Suprapubic skin (tissue), 4 donors: Measurements from ENCODE around the gene GPRIN1. TPM values are rescaled to one million over a fixed set of nuclear protein-coding genes. Genes with fewer than 3 reads are reported as not detected.

Experiments used
- DNase-seq, 2 donors: peaks; one replicate each; pipeline ENCODE4 v3.0.0-alpha.2; 2019; ENCODE audit warnings: low spot score in 2 of 2
- H3K27ac ChIP-seq: fragments of 200-600 bp; sonication (generic); one replicate; pipeline ENCODE4 v1.5.1; 2019
- H3K27me3 ChIP-seq: fragments of 200-600 bp; sonication (generic); one replicate; pipeline ENCODE4 v1.5.1; 2019
- H3K36me3 ChIP-seq: fragments of 200-600 bp; sonication (generic); one replicate; pipeline ENCODE4 v1.5.1; 2019
- H3K4me1 ChIP-seq: fragments of 200-600 bp; sonication (generic); one replicate; pipeline ENCODE4 v1.5.1; 2019
- H3K4me3 ChIP-seq: fragments of 200-600 bp; sonication (generic); one replicate; pipeline ENCODE4 v1.5.1; 2019; ENCODE audit warnings: mild to moderate bottlenecking
- H3K9me3 ChIP-seq: fragments of 200-600 bp; sonication (generic); one replicate; pipeline ENCODE4 v1.5.1; 2019
- CTCF ChIP-seq, 2 donors: fragments of 200-600 bp in 1 of 2; fragments of 450-650 bp in 1 of 2; sonication (generic) in 1 of 2; IDR thresholded peaks; one replicate each; pipeline ENCODE4 v1.5.1; 2016 to 2019; ENCODE audit warnings: antibody characterized with exemption in 2 of 2, mild to moderate bottlenecking in 1 of 2, moderate library complexity in 1 of 2
- EP300 ChIP-seq: sonication (generic); formaldehyde crosslinking; IDR thresholded peaks from one replicate; pipeline ENCODE4 v1.6.1; 2017; ENCODE audit warnings: antibody characterized with exemption
- POLR2A ChIP-seq, 2 donors: fragments of 450-650 bp; IDR thresholded peaks; one replicate each; pipeline ENCODE4 v1.6.1; 2017; ENCODE audit warnings: antibody characterized with exemption in 2 of 2, mild to moderate bottlenecking in 2 of 2, moderate library complexity in 2 of 2
- POLR2AphosphoS5 ChIP-seq, 3 donors: sonication (generic); formaldehyde crosslinking; IDR thresholded peaks; one replicate each; pipeline ENCODE4 v1.6.1; 2017; ENCODE audit warnings: antibody characterized with exemption in 3 of 3
- WGBS: methylation state at CpG from one replicate; pipeline ENCODE4 v1.1.5; 2018; 5-methylcytosine and 5-hydroxymethylcytosine counted together
- total RNA-seq, 4 donors: library from RNA; depleted of rRNA; stranded (reverse); fragments of >200 nt; gene quantifications; one replicate each; pipeline ENCODE4 v1.1.0, GENCODE V29; 2016

GPRIN1 gene
- total RNA-seq, 4 donors from 2014 or later = 0.24 to 2.8 (median 1.5) TPM

GRCh38 chr5:176631383-176632200 is 21.6 kb upstream of the GPRIN1 start:
- H3K27me3 ChIP-seq = peaks cover 72% of the 10 kb centered on the region
- DNase-seq = no peak
- WGBS = 75% methylated on average over 7 of the region's 7 CpGs
- no peak overlapping the region for H3K4me3 ChIP-seq
- no peak for TF ChIP-seq CTCF (IDR thresholded peaks at IDR 0.05)
- no peak for TF ChIP-seq EP300
- no peak for TF ChIP-seq POLR2A (IDR thresholded peaks at IDR 0.05)
- TF ChIP-seq POLR2AphosphoS5 (IDR thresholded peaks at IDR 0.05) = no peak
- H3K27ac ChIP-seq = no peak overlapping the region
- H3K9me3 ChIP-seq = no peaks in the 10 kb centered on the region
- H3K36me3 ChIP-seq = no peaks in the 10 kb centered on the region
- peaks cover 19% of the 10 kb centered on the region for H3K4me1 ChIP-seq

GRCh38 chr5:176630681-176631222 is 20.8 kb upstream of the GPRIN1 start:
- Histone ChIP-seq H3K4me3 (peak overlapping the region; percentile 45), H3K9me3 (no peaks in the 10 kb centered on the region), H3K36me3 (no peaks in the 10 kb centered on the region), H3K4me1 (peaks cover 22% of the 10 kb centered on the region), H3K27me3 (peaks cover 78% of the 10 kb centered on the region), H3K27ac (no peak overlapping the region)
- DNase-seq = no peak
- WGBS = 13% methylated on average over 18 of the region's 20 CpGs
- TF ChIP-seq EP300 (no peak), CTCF (IDR thresholded peaks at IDR 0.05) (no peak), POLR2AphosphoS5 (IDR thresholded peaks at IDR 0.05) (no peak), POLR2A (IDR thresholded peaks at IDR 0.05) (no peak)

- H3K4me3 ChIP-seq = peak within 1 kb of the TSS; percentile 45
These were observed 20.1 kb upstream of the GPRIN1 start, which contains the start of the genes EIF4E1B and SNCB for GRCh38 chr5:176629853-176630680. Gene EIF4E1B, plus strand, starts transcription at chr5:176630675. Its CDS starts 12,113 bp downstream, at chr5:176642788. Gene SNCB, minus strand, starts transcription at chr5:176630534. Its CDS starts 880 bp downstream, at chr5:176629654.

GRCh38 chr5:176629317-176629852 is 19.4 kb upstream of the GPRIN1 start:
- Histone ChIP-seq H3K9me3 (no peaks in the 10 kb centered on the region), H3K36me3 (no peaks in the 10 kb centered on the region), H3K27me3 (peaks cover 87% of the 10 kb centered on the region), H3K4me1 (peaks cover 22% of the 10 kb centered on the region), H3K27ac (no peak overlapping the region), H3K4me3 (peak overlapping the region; percentile 45)
- no peak for DNase-seq
- WGBS = 10% methylated on average over 31 of the region's 34 CpGs
- no peak for TF ChIP-seq EP300
- TF ChIP-seq CTCF (IDR thresholded peaks at IDR 0.05) = no peak
- no peak for TF ChIP-seq POLR2AphosphoS5 (IDR thresholded peaks at IDR 0.05)
- TF ChIP-seq POLR2A (IDR thresholded peaks at IDR 0.05) = no peak

More at GRCh38 chr5:176629853-176630680, 20.1 kb upstream of the GPRIN1 start, which contains the start of the genes EIF4E1B and SNCB:
- H3K36me3 ChIP-seq = no peaks in the 10 kb centered on the region
- peaks cover 84% of the 10 kb centered on the region for H3K27me3 ChIP-seq
- H3K9me3 ChIP-seq = no peaks in the 10 kb centered on the region
- no peak for DNase-seq
- TF ChIP-seq POLR2A (IDR thresholded peaks at IDR 0.05) (no peak), EP300 (no peak), POLR2AphosphoS5 (IDR thresholded peaks at IDR 0.05) (no peak), CTCF (IDR thresholded peaks at IDR 0.05) (no peak)
- 2% methylated on average over 46 of the region's 94 CpGs for WGBS
- peaks cover 22% of the 10 kb centered on the region for H3K4me1 ChIP-seq
- H3K27ac ChIP-seq = no peak within 1 kb of the TSS
